Stimulated activated CD4-positive, alpha-beta T cell treated with anti-CD3 and anti-CD28 coated beads, Interleukin-2, amount 100 ng/mL, for 48 hours (primary cell): ENCODE measurements around the gene AGK.
"Not testable (repeated sequence)": the region's sequence is repeated elsewhere in the genome, so short reads cannot be mapped to it uniquely, and the experiment has no call there.

ENCODE experiments used
- DNase-seq, 2 donors: peaks; one replicate each; pipeline ENCODE4 v3.0.0-alpha.2; 2020

AGK gene

GRCh38 chr7:141588912-141589311 is 37.7 kb downstream of the AGK start:
- DNase-seq = no peak

DNA sequence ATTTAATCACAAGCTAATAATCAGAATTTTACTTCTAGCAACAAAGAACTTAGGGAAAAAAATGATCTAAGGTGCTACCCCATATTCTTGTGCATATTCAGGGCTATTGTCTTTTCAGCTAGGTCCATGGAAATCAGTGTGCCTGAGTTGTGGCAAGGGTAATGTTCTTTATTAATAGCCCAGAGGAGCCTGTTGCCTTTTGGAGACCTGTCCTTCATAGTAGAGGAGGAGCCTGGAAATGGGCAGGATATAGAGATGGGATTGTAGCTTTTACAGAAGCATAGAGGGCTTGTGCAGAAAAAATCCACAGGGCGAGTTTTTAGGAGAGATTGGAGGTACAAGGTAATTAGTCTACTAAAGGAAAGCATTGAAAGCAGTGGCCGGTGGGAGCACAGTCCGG is 38.9 kb downstream of the AGK start:
- DNase-seq = no peak

GRCh38 chr7:141590666-141591065 is 39.5 kb downstream of the AGK start:
- no peak for DNase-seq

DNA sequence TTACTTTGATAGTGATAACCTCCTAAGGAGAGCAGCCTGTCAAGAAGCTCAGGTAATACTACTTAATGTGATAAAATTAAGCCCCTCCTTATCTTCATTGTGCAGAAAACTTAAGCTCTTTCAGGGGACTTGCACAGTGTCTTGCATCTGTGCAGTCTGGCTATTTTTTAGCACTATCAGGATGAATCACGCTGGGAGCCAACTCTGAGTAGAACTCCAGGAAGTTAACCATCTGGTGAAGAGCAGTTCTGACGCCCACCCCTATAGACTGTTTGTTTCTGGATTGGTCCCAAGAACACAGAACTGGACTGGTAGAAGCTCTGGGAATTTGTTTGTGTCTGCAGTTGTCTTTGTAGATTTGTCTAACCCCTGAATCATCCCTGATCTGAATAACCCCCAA is 41.9 kb downstream of the AGK start:
- DNase-seq = no peak

- DNase-seq = no peak
Observed at GRCh38 chr7:141597966-141598365, 46.8 kb downstream of the AGK start.

GRCh38 chr7:141598408-141598807 is 47.2 kb downstream of the AGK start:
- no peak for DNase-seq

DNA sequence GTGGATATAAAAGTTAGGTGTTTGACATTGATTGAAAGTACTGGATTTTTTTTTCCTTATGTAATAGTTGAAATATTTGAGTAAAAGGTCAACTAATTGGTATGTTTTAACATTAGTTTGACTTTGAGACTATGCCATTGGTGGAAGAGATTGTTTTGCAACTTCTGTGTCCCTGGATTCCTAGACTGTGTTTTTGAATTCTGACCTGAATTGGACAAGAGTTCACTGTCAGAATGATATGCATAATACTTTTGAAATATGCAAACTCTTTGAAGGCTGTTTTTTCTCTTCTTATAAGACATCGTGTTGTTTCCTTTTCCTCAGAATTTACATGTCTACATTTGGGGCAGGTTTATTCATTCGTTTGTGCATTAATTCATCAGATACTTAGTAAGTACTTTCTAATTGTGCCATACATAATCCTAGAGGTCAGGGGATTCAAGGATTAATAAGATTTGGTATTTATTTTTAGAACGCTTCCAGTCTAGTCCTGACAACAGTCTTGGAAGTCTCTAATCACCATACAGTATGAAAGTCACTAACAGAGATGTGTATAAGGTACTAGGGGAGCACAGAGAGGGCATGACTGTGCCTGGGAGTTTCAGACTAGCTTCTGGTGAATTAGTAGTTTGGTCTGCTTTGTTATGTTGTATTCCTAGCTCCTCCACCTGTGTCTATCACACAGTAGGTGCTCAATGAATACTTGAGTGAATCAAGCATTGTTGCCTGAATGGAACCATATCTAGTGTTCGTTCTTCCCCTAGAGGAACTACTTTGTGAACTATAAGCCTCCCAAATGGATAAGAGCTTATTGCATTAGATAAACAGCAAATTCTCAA is 49.2 kb downstream of the AGK start:
- no peak for DNase-seq

DNA sequence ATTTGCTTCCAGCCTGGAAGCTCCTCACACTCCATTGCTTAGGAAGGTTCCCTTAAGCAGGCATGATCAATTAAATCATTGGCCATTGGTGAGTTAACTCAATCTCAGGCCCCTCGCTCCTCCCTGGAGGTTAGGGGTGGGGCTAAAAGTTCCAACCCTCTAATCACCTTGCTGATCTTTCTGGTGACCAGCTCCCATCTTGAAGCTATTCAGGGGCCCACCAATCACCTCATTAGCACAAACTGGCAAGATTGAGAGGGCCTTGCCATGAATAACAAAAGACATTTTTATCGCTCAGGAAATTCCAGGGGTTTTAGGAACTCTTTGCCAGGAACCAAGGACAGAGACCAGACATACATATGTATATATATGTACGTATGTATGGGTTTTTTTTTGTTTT is 58.4 kb downstream of the AGK start:
- no peak for DNase-seq

DNA sequence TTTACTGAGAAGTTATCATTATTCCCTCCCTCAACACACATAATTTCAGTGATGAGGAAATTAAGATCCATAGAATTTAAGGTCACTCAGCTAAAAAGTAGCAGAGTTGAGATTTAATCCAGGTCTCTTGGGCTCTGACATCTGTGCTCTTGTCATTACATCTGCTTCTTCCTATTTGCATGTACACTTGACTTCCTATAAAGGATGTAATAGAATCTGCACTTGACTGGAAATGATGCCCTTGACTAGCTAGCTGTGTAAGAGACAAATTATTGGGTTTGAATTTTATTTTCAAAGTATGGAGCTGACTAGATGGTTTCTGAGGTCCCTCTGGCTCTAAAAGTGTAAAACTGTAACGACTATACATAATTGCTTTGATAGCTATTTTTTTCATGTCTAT is 59.5 kb downstream of the AGK start:
- no peak for DNase-seq

DNA sequence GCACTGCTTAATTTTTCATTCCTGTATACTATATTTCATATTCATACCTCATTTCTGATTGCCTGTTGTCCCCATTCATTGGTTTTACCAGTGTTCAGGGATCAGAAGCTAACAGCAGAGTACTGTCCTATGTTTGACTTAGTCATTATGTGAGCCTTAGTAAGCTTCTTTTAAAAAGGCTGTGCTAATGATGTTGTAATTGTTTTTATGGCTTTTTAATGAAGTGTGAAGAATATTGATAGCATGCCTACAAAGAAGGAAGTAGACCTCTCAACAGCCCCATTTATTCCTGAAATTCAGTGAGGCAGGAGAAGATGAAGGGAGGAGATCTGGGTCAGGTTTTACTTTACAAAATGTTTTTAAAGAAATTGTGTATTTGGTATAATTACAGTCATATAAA is 61.7 kb downstream of the AGK start:
- no peak for DNase-seq

- DNase-seq = no peak
Observed at GRCh38 chr7:141617280-141617679, 66.1 kb downstream of the AGK start.

DNA sequence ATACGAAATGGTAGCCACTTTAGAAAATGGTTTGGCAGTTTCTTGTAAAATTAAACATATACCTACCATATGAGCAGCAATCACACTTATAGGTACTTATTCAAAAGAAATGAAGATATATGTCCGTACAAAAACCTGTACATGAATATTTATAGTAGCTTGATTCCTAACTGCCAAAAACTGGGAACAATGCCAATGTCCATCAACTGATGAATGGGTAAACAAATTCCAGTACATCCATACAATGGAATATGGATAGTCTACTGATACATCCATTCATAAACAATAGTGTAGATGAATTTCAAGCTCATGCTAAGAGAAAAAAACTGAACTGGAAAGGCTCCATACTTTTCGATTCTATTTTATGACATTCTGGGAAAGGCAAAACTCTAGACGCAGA is 68.5 kb downstream of the AGK start:
- DNase-seq = no peak

GRCh38 chr7:141624763-141625162 is 73.6 kb downstream of the AGK start:
- no peak for DNase-seq

- no peak for DNase-seq
Observed at GRCh38 chr7:141630621-141631020, 79.4 kb downstream of the AGK start.

- no peak for DNase-seq
Observed at GRCh38 chr7:141631525-141631924, 80.3 kb downstream of the AGK start.

GRCh38 chr7:141634065-141634464 is 82.9 kb downstream of the AGK start:
- no peak for DNase-seq

GRCh38 chr7:141636053-141636452 is 84.8 kb downstream of the AGK start:
- no peak for DNase-seq

DNA sequence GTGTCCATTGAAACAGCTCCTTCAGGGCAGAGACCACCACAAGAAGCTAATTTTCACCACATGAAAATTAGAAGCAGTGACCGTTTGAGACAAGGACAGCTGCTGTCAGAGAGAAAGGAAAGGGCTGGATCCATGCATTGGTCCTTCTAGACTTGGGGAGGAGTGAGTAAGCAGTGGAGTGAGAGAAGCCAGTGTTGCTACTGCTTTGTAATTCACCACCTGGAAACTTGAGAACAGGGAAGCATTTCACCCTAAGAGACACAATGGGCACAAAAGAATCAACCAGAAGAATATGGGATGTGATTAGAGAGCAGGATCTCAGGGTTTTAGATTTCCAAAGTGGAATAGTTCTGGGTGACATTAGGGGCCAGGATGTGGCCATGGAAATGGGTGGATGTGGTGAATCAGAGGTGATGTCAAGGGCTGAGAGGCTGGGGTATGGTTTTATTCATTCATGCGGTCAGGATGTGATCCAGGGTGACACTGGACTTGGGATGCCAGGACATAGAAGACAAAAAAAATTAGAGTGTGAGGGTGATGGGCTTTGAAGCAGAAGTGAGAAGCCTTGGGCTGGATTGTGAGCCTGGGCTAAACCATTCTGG is 89.1 kb downstream of the AGK start:
- DNase-seq = no peak

GRCh38 chr7:141641876-141642275 is 90.7 kb downstream of the AGK start:
- DNase-seq = no peak

GRCh38 chr7:141645188-141645587 is 94.0 kb downstream of the AGK start:
- no peak for DNase-seq

- DNase-seq = no peak
Observed at GRCh38 chr7:141646826-141647480, 95.7 kb downstream of the AGK start.

GRCh38 chr7:141647701-141648100 is 96.5 kb downstream of the AGK start:
- DNase-seq = not testable (repeated sequence)

- DNase-seq = no peak
Observed at GRCh38 chr7:141648276-141649114, 97.3 kb downstream of the AGK start.
